ENCODE results near the gene OXER1. TPM values are rescaled to one million over a fixed set of nuclear protein-coding genes. Genes with fewer than 3 reads are reported as not detected.

Gene OXER1
- total RNA-seq, 2 experiments from 2014 or later = 0.40 TPM; not detected in 1

GRCh38 chr2:42771546-42772153, 7.7 kb upstream of the OXER1 start:
- H3K4me1 Mint-ChIP-seq (ENCODE audit: low read depth) = peaks cover 14% of the 10 kb centered on the region
- no peaks in the 10 kb centered on the region for H3K27me3 Mint-ChIP-seq
- DNase-seq = no peak
- POLR2A ChIA-PET = no interaction called here
- no peak for ATAC-seq
- H3K4me3 Mint-ChIP-seq = no peak overlapping the region
- CTCF ChIA-PET = interaction anchor here (1.4 kb wide), 1 partner anchor 14 kb away, joined by 4 read pairs; no protein-coding TSS in a partner anchor
- H3K9me3 Mint-ChIP-seq = no peaks in the 10 kb centered on the region
- H3K36me3 Mint-ChIP-seq (ENCODE audit: low read depth) = no peaks in the 10 kb centered on the region
- intact Hi-C loops (cut with micrococcal nuclease) = no loop called here
- no peak overlapping the region for H3K27ac Mint-ChIP-seq
- no peak for TF ChIP-seq CTCF (IDR thresholded peaks at IDR 0.05)

GRCh38 chr2:42770288-42771131, 6.6 kb upstream of the OXER1 start:
- no peak overlapping the region for H3K4me3 Mint-ChIP-seq
- DNase-seq (no peak), ATAC-seq (peak; percentile 61)
- H3K9me3 Mint-ChIP-seq = no peaks in the 10 kb centered on the region
- H3K4me1 Mint-ChIP-seq (ENCODE audit: low read depth) = peaks cover 7% of the 10 kb centered on the region
- no peaks in the 10 kb centered on the region for H3K27me3 Mint-ChIP-seq
- CTCF ChIA-PET = interaction anchor here (1.4 kb wide), 1 partner anchor 13 kb away, joined by 4 read pairs; no protein-coding TSS in a partner anchor
- POLR2A ChIA-PET = interaction anchor here (0.9 kb wide), 1 partner anchor 23 kb away, joined by 3 read pairs; no protein-coding TSS in a partner anchor
- H3K27ac Mint-ChIP-seq = no peak overlapping the region
- TF ChIP-seq CTCF (IDR thresholded peaks at IDR 0.05) = peak; percentile 39
- no peaks in the 10 kb centered on the region for H3K36me3 Mint-ChIP-seq (ENCODE audit: low read depth)
- intact Hi-C loops (cut with micrococcal nuclease) = no loop called here

GRCh38 chr2:42769583-42770287, 5.8 kb upstream of the OXER1 start:
- Mint-ChIP-seq H3K4me1 (ENCODE audit: low read depth) (peaks cover 2% of the 10 kb centered on the region), H3K4me3 (no peak overlapping the region), H3K36me3 (ENCODE audit: low read depth) (no peaks in the 10 kb centered on the region), H3K9me3 (no peaks in the 10 kb centered on the region), H3K27me3 (no peaks in the 10 kb centered on the region), H3K27ac (no peak overlapping the region)
- DNase-seq (no peak), ATAC-seq (no peak)
- TF ChIP-seq CTCF (IDR thresholded peaks at IDR 0.05) = no peak
- ChIA-PET POLR2A (interaction anchor here (0.9 kb wide), 1 partner anchor 22 kb away, joined by 3 read pairs; no protein-coding TSS in a partner anchor), CTCF (interaction anchor here (1.1 kb wide), 1 partner anchor 58 kb away, joined by 3 read pairs; no protein-coding TSS in a partner anchor)
- intact Hi-C loops (cut with micrococcal nuclease) = no loop called here

- H3K27ac Mint-ChIP-seq = no peak overlapping the region
- POLR2A ChIA-PET = no interaction called here
- no peak for DNase-seq
- no peaks in the 10 kb centered on the region for H3K36me3 Mint-ChIP-seq (ENCODE audit: low read depth)
- TF ChIP-seq CTCF (IDR thresholded peaks at IDR 0.05) = no peak
- H3K27me3 Mint-ChIP-seq = no peaks in the 10 kb centered on the region
- intact Hi-C loops (cut with micrococcal nuclease) = no loop called here
- H3K4me1 Mint-ChIP-seq (ENCODE audit: low read depth) = no peaks in the 10 kb centered on the region
- no peak overlapping the region for H3K4me3 Mint-ChIP-seq
- no peak for ATAC-seq
- no peaks in the 10 kb centered on the region for H3K9me3 Mint-ChIP-seq
- CTCF ChIA-PET = interaction anchor here (1.1 kb wide), 1 partner anchor 59 kb away, joined by 3 read pairs; no protein-coding TSS in a partner anchor
Measured at GRCh38 chr2:42768706-42769256, 4.8 kb upstream of the OXER1 start.
